ENCODE results near the gene ANGPTL2.
A peak's percentile ranks its signal among the peaks of the same experiment; 100 is the strongest.

ANGPTL2 gene

GRCh38 chr9:127126971-127127370 lies 4.5 kb upstream of the ANGPTL2 start:
- no peak overlapping the region for H3K4me3 ChIP-seq (ENCODE audit: control insufficient read depth, low read depth, low read length)
- no peak for TF ChIP-seq CTCF (IDR thresholded peaks at IDR 0.05; ENCODE audit: control insufficient read depth, insufficient read depth, low read depth, low read length, missing control alignments)
- DNase-seq (ENCODE audit: low read depth) = no peak

- H3K4me3 ChIP-seq (ENCODE audit: control insufficient read depth, low read depth, low read length) = no peak overlapping the region
- no peak for DNase-seq (ENCODE audit: low read depth)
- no peak for TF ChIP-seq CTCF (IDR thresholded peaks at IDR 0.05; ENCODE audit: control insufficient read depth, insufficient read depth, low read depth, low read length, missing control alignments)
These were observed 2.4 kb upstream of the ANGPTL2 start for GRCh38 chr9:127124792-127125191.

- TF ChIP-seq CTCF (IDR thresholded peaks at IDR 0.05; ENCODE audit: control insufficient read depth, insufficient read depth, low read depth, low read length, missing control alignments) = no peak
- H3K4me3 ChIP-seq (ENCODE audit: control insufficient read depth, low read depth, low read length) = no peak overlapping the region
- DNase-seq (ENCODE audit: low read depth) = no peak
These were observed 1.7 kb upstream of the ANGPTL2 start for GRCh38 chr9:127124111-127124531.

- peak overlapping the region; percentile 20 for H3K4me3 ChIP-seq (ENCODE audit: control insufficient read depth, low read depth, low read length)
- no peak for DNase-seq (ENCODE audit: low read depth)
- no peak for TF ChIP-seq CTCF (IDR thresholded peaks at IDR 0.05; ENCODE audit: control insufficient read depth, insufficient read depth, low read depth, low read length, missing control alignments)
These were observed 842 bp upstream of the ANGPTL2 start for GRCh38 chr9:127123064-127123890.

GRCh38 chr9:127121628-127122175 lies 733 bp downstream of the ANGPTL2 start:
- peak; percentile 10 for TF ChIP-seq CTCF (IDR thresholded peaks at IDR 0.05; ENCODE audit: control insufficient read depth, insufficient read depth, low read depth, low read length, missing control alignments)
- DNase-seq (ENCODE audit: low read depth) = no peak
- H3K4me3 ChIP-seq (ENCODE audit: control insufficient read depth, low read depth, low read length) = peak overlapping the region; percentile 63

- DNase-seq (ENCODE audit: low read depth) = no peak
- no peak for TF ChIP-seq CTCF (IDR thresholded peaks at IDR 0.05; ENCODE audit: control insufficient read depth, insufficient read depth, low read depth, low read length, missing control alignments)
- H3K4me3 ChIP-seq (ENCODE audit: control insufficient read depth, low read depth, low read length) = no peak overlapping the region
These were observed 3.1 kb downstream of the ANGPTL2 start for GRCh38 chr9:127119320-127119709.

Data from AG09309 (cell line).